ENCODE data around the gene TEX54. TPM values are rescaled to one million over a fixed set of nuclear protein-coding genes. Genes with fewer than 3 reads are reported as not detected.

The TEX54 gene
- not detected in 5 replicates for total RNA-seq (2022; extraction: Qiagen RNA extraction)

GRCh38 chr11:62832336-62833234 is at the start of gene TEX54:
Gene TEX54 (minus strand): TSS chr11:62832841.

GRCh38 chr11:62880803-62881578 is 48.4 kb upstream of the TEX54 start, which contains the start of gene SLC3A2:
Gene SLC3A2 (plus strand): TSS chr11:62880896. CDS start chr11:62881024, 128 bp downstream.

GRCh38 chr11:62839050-62839945 is 6.7 kb upstream of the TEX54 start, which contains the start of gene WDR74:
Gene WDR74 (minus strand): TSS chr11:62839590. CDS start chr11:62839570, 20 bp downstream.

GRCh38 chr11:62831520-62832335 is 913 bp downstream of the TEX54 start, which contains the start of gene STX5:
Gene STX5 (minus strand): TSS chr11:62832051. CDS start chr11:62831243, 808 bp downstream.

GRCh38 chr11:62805076-62805892 is 27.4 kb downstream of the TEX54 start, which contains the start of gene NXF1:
Gene NXF1 (minus strand): TSS chr11:62805440. CDS start chr11:62805356, 84 bp downstream.

GRCh38 chr11:62791501-62792201 is 41.0 kb downstream of the TEX54 start, which contains the start of gene TMEM223:
Gene TMEM223 (minus strand): TSS chr11:62792006. CDS start chr11:62791994, 12 bp downstream.

GRCh38 chr11:62787005-62787759 is 45.5 kb downstream of the TEX54 start, which contains the start of gene TMEM179B:
Gene TMEM179B (plus strand): TSS chr11:62787402. CDS start chr11:62787432, 30 bp downstream.

Other genes with a start within 250 kb of the TEX54 start
- 14.0 to 17.0 TPM (median 16.4 TPM) in 5 replicates for gene TUT1, start 241.3 kb downstream of the TEX54 start, total RNA-seq (2022; extraction: Qiagen RNA extraction)
- gene MTA2, start 231.0 kb downstream of the TEX54 start, total RNA-seq (2022; extraction: Qiagen RNA extraction), result 82.3 to 87.1 TPM (median 85.2 TPM) in 5 replicates
- gene EML3, start 220.1 kb downstream of the TEX54 start, total RNA-seq (2022; extraction: Qiagen RNA extraction), result 17.8 to 28.8 TPM (median 24.5 TPM) in 5 replicates
- 3.3 to 5.0 TPM (median 3.6 TPM) in 5 replicates for gene ROM1, start 219.6 kb downstream of the TEX54 start, total RNA-seq (2022; extraction: Qiagen RNA extraction)
- 41.3 to 60.1 TPM (median 57.5 TPM) in 5 replicates for gene B3GAT3, start 210.9 kb downstream of the TEX54 start, total RNA-seq (2022; extraction: Qiagen RNA extraction)
- gene GANAB, start 186.2 kb downstream of the TEX54 start, total RNA-seq (2022; extraction: Qiagen RNA extraction), result 238 to 279 TPM (median 270 TPM) in 5 replicates
- gene INTS5, start 179.5 kb downstream of the TEX54 start, total RNA-seq (2022; extraction: Qiagen RNA extraction), result 16.8 to 22.4 TPM (median 21.7 TPM) in 5 replicates
- gene C11orf98, start 167.6 kb downstream of the TEX54 start, total RNA-seq (2022; extraction: Qiagen RNA extraction), result 125 to 145 TPM (median 136 TPM) in 5 replicates
- gene CSKMT, start 167.5 kb downstream of the TEX54 start, total RNA-seq (2022; extraction: Qiagen RNA extraction), result 10.5 to 19.1 TPM (median 16.3 TPM) in 5 replicates
- 24.6 to 39.0 TPM (median 37.5 TPM) in 5 replicates for gene UQCC3, start 161.2 kb downstream of the TEX54 start, total RNA-seq (2022; extraction: Qiagen RNA extraction)
- 3.6 to 6.2 TPM (median 5.3 TPM) in 5 replicates for gene LBHD1, start 160.6 kb downstream of the TEX54 start, total RNA-seq (2022; extraction: Qiagen RNA extraction)
- gene UBXN1, start 153.8 kb downstream of the TEX54 start, total RNA-seq (2022; extraction: Qiagen RNA extraction), result 106 to 130 TPM (median 120 TPM) in 5 replicates
- 0.04 to 0.21 TPM (median 0.05 TPM) in 4 of 5 replicates, not detected in the other for gene LRRN4CL, start 143.3 kb downstream of the TEX54 start, total RNA-seq (2022; extraction: Qiagen RNA extraction)
- 60.0 to 87.1 TPM (median 74.6 TPM) in 5 replicates for gene BSCL2, start 125.4 kb downstream of the TEX54 start, total RNA-seq (2022; extraction: Qiagen RNA extraction)
- gene GNG3, start 125.2 kb downstream of the TEX54 start, total RNA-seq (2022; extraction: Qiagen RNA extraction), result not detected in 5 replicates
- 37.2 to 44.0 TPM (median 41.2 TPM) in 5 replicates for gene HNRNPUL2, start 105.4 kb downstream of the TEX54 start, total RNA-seq (2022; extraction: Qiagen RNA extraction)
- 28.7 to 36.6 TPM (median 32.6 TPM) in 5 replicates for gene TTC9C, start 104.4 kb downstream of the TEX54 start, total RNA-seq (2022; extraction: Qiagen RNA extraction)
- gene ZBTB3, start 78.7 kb downstream of the TEX54 start, total RNA-seq (2022; extraction: Qiagen RNA extraction), result 1.1 to 1.9 TPM (median 1.6 TPM) in 5 replicates
- gene POLR2G, start 71.3 kb downstream of the TEX54 start, total RNA-seq (2022; extraction: Qiagen RNA extraction), result 170 to 189 TPM (median 182 TPM) in 5 replicates
- gene TAF6L, start 61.4 kb downstream of the TEX54 start, total RNA-seq (2022; extraction: Qiagen RNA extraction), result 11.0 to 17.5 TPM (median 16.0 TPM) in 5 replicates
- 67.4 to 99.6 TPM (median 90.7 TPM) in 5 replicates for gene TMEM179B, start 45.4 kb downstream of the TEX54 start, total RNA-seq (2022; extraction: Qiagen RNA extraction)
- 18.0 to 32.7 TPM (median 32.4 TPM) in 5 replicates for gene TMEM223, start 40.8 kb downstream of the TEX54 start, total RNA-seq (2022; extraction: Qiagen RNA extraction)
- 45.8 to 57.7 TPM (median 52.5 TPM) in 5 replicates for gene NXF1, start 27.4 kb downstream of the TEX54 start, total RNA-seq (2022; extraction: Qiagen RNA extraction)
- gene STX5, start 790 bp downstream of the TEX54 start, total RNA-seq (2022; extraction: Qiagen RNA extraction), result 19.9 to 27.8 TPM (median 25.5 TPM) in 5 replicates
- 78.6 to 86.1 TPM (median 84.6 TPM) in 5 replicates for gene WDR74, start 6.7 kb upstream of the TEX54 start, total RNA-seq (2022; extraction: Qiagen RNA extraction)
- 904 to 1,141 TPM (median 1,030 TPM) in 5 replicates for gene SLC3A2, start 48.1 kb upstream of the TEX54 start, total RNA-seq (2022; extraction: Qiagen RNA extraction)
- 0.02 to 0.16 TPM (median 0.03 TPM) in 4 of 5 replicates, not detected in the other for gene CHRM1, start 88.5 kb upstream of the TEX54 start, total RNA-seq (2022; extraction: Qiagen RNA extraction)
- gene SLC22A6, start 152.1 kb upstream of the TEX54 start, total RNA-seq (2022; extraction: Qiagen RNA extraction), result not detected in 5 replicates
- gene SLC22A8, start 183.0 kb upstream of the TEX54 start, total RNA-seq (2022; extraction: Qiagen RNA extraction), result not detected in 5 replicates

All from A549 treated with CORT108297 at 1 μM for 4 hours (cell line).